Measurements from ENCODE around the gene SYDE1. TPM values are rescaled to one million over a fixed set of nuclear protein-coding genes. Genes with fewer than 3 reads are reported as not detected.

SYDE1 gene
- total and polyA plus RNA-seq, 2 of the 4 experiments (the other 2 are of a cell fraction): 19.4 to 64.9 TPM

- no peak overlapping the region for H4K8ac ChIP-seq (ENCODE audit: low read depth in 2 of 2, low read length in 2 of 2)
- WGBS, 2 experiments (ENCODE audit: extremely low coverage in 2 of 2, insufficient read length in 1 of 2): no CpG with 5 or more reads among the region's 6 CpGs
- H2BK20ac ChIP-seq (ENCODE audit: low read depth, low read length): peak overlapping the region; percentile 2; the same call in 1 of the 2 replicates
- no TSS peak for BruUV-seq (replicated peaks)
- intact Hi-C loops (cut with micrococcal nuclease): no loop called here
- H3K36me3 ChIP-seq (ENCODE audit: control insufficient read depth, insufficient read depth, low read length): no peaks in the 10 kb centered on the region; the same call in none of the 2 replicates
- dilution Hi-C loops (cut with HindIII; ENCODE audit: low sequenced_read_pairs, unreplicated experiment): no loop called here
- no peak overlapping the region for H3K23ac ChIP-seq (ENCODE audit: low read depth, low read length)
- in situ Hi-C loops (cut with MboI; ENCODE audit: low sequenced_read_pairs): no loop called here
- peaks cover 6% of the 10 kb centered on the region for H3K4me1 ChIP-seq (ENCODE audit: control insufficient read depth, insufficient read depth, low read length)
- no peak for ATAC-seq (ENCODE audit: low read depth)
- no peak overlapping the region; the same call in 1 of the 2 replicates for H4K5ac ChIP-seq (ENCODE audit: low read depth, low read length)
- peak overlapping the region; percentile 20 for H2BK5ac ChIP-seq (ENCODE audit: low read depth, low read length, poor library complexity, severe bottlenecking)
- H2BK15ac ChIP-seq (ENCODE audit: low read depth, low read length): no peak overlapping the region
- peak; percentile 67 for DNase-seq
- no peaks in the 10 kb centered on the region for H3K27me3 ChIP-seq (ENCODE audit: control insufficient read depth, insufficient read depth, low read length)
- no peak overlapping the region for H3K56ac ChIP-seq (ENCODE audit: extremely low read depth, insufficient read depth, low read length)
- TF ChIP-seq CHD1 (IDR thresholded peaks at IDR 0.05; ENCODE audit: low read depth, low read length): no peak
- no peak for TF ChIP-seq CTCF (conservative IDR thresholded peaks at IDR 0.05; ENCODE audit: low read depth, low read length)
- TF ChIP-seq ELK1 (IDR thresholded peaks at IDR 0.05; ENCODE audit: borderline replicate concordance, low read depth, low read length): no peak
- TF ChIP-seq MAFK (IDR thresholded peaks at IDR 0.05; ENCODE audit: low read depth, low read length): no peak
- TF ChIP-seq NFE2L2 (IDR thresholded peaks at IDR 0.05; ENCODE audit: low read depth, low read length): no peak
- TF ChIP-seq FOS (IDR thresholded peaks at IDR 0.05; ENCODE audit: low read depth, low read length): no peak
- TF ChIP-seq CEBPB (IDR thresholded peaks at IDR 0.05; ENCODE audit: low read depth, low read length): no peak
- no peak for TF ChIP-seq RAD21 (IDR thresholded peaks at IDR 0.05; ENCODE audit: low read length)
- TF ChIP-seq RFX5 (IDR thresholded peaks at IDR 0.05; ENCODE audit: low read depth, low read length): no peak
- no peak overlapping the region for H3K27ac ChIP-seq (ENCODE audit: insufficient read depth, low read length)
- H2AK9ac ChIP-seq (replicated peaks; ENCODE audit: low read depth, low read length, poor library complexity): no peak overlapping the region
- peak overlapping the region; percentile 47; the same call in 1 of the 2 replicates for H3K18ac ChIP-seq (ENCODE audit: low read depth, low read length)
- CTCF ChIA-PET: interaction anchor here (0.6 to 1.4 kb wide), 2 partner anchors 18 to 26 kb away, joined by 3 read pairs; no protein-coding TSS in a partner anchor
- no peak overlapping the region for H3K9ac ChIP-seq (ENCODE audit: low read depth, low read length)
- H4K91ac ChIP-seq (ENCODE audit: insufficient read depth, low read depth, low read length): no peak overlapping the region
- H3K9me1 ChIP-seq (ENCODE audit: insufficient read depth, low read length): no peaks in the 10 kb centered on the region
- H3K9me3 ChIP-seq (ENCODE audit: control insufficient read depth, insufficient read depth, low read length): no peaks in the 10 kb centered on the region
- no peak overlapping the region for H3K4me3 ChIP-seq (ENCODE audit: insufficient read depth, low read depth, low read length)
- H3K4me2 ChIP-seq (ENCODE audit: low read depth, low read length): no peak overlapping the region
- H3K79me1 ChIP-seq (ENCODE audit: low read depth in 1 of 2, low read length in 2 of 2): peaks cover 17 to 22% of the 10 kb centered on the region in 2 experiments
- peak overlapping the region; percentile 17 for H2BK120ac ChIP-seq (ENCODE audit: low read depth, low read length)
- H4K20me1 ChIP-seq (ENCODE audit: insufficient read depth, low read length): 0 out of 2 replicates have a peak, but pooled peaks cover 3% of the 10 kb centered on the region
- H2AFZ ChIP-seq (replicated peaks; ENCODE audit: low read length, poor library complexity): no peak overlapping the region
- no peak overlapping the region for H3K14ac ChIP-seq (replicated peaks; ENCODE audit: low read depth, low read length)
- POLR2A ChIA-PET (ENCODE audit: unreplicated experiment): no interaction called here
- H2AK5ac ChIP-seq (ENCODE audit: low read depth, low read length): no peak overlapping the region; the same call in 1 of the 2 replicates
- H3K4ac ChIP-seq (ENCODE audit: low read depth, low read length): no peak overlapping the region
Measured at GRCh38 chr19:15128162-15128770, 21.1 kb downstream of the SYDE1 start.

Measured in IMR-90 (cell line).